H1 (cell line): ENCODE results near the gene DCUN1D4. TPM values are rescaled to one million over a fixed set of nuclear protein-coding genes. Genes with fewer than 3 reads are reported as not detected.

Source experiments
- CBX8 ChIP-seq: fragments of 300-800, 300-1000 bp; sonication (generic); IDR thresholded peaks from 2 replicates; pipeline ENCODE4 v1.7.1; 2016; ENCODE audit warnings: low read depth, low read length, borderline replicate concordance
- JUN ChIP-seq: IDR thresholded peaks from 2 replicates; pipeline ENCODE4 v1.6.1; 2011; ENCODE audit warnings: low read depth, mild to moderate bottlenecking, improper control_type of control experiment, low read length
- RBBP5 ChIP-seq: IDR thresholded peaks from 2 replicates; pipeline ENCODE4 v1.7.1; 2012; ENCODE audit warnings: low read depth, mild to moderate bottlenecking, inconsistent platforms, low read length, moderate library complexity, borderline replicate concordance
- RFX5 ChIP-seq: IDR thresholded peaks from 2 replicates; pipeline ENCODE4 v1.6.1; 2011; ENCODE audit warnings: low read depth, low read length, improper control_type of control experiment, borderline replicate concordance
- TAF1 ChIP-seq: IDR thresholded peaks from 2 replicates; pipeline ENCODE4 v1.6.1; 2011; ENCODE audit warnings: mild to moderate bottlenecking, low read depth, low read length
- polyA plus RNA-seq, 7 experiments: library from polyadenylated mRNA; depleted of rRNA in 3 of 7; stranded (reverse) in 5 of 7; unstranded in 2 of 7; fragments of >200 nt in 5 of 7; fragments of 200-250 nt in 2 of 7; gene quantifications; 1 replicate in 5 of 7; 2 replicates in 1 of 7; 4 replicates in 1 of 7; pipeline versions ENCODE4 v1.2.1 to v1.2.3, GENCODE V29; 2011 to 2013; ENCODE audit warnings: missing spikeins in 2 of 7, mixed read lengths in 2 of 7
- total RNA-seq: library from RNA; stranded (reverse); fragmentation: NEBNext Ultra II Directional; extraction: Animal tissue kit (Norgen Biotek cat#: 25700); gene quantifications from 2 replicates; pipeline ENCODE4 v1.2.1, GENCODE V29; 2021
- TF ChIP-seq, protein P1 (sequence below): fragments of 300-600 bp; sonication (generic); IDR thresholded peaks from 2 replicates; pipeline ENCODE4 v1.7.1; 2012; ENCODE audit warnings: low read length, moderate library complexity, mild to moderate bottlenecking, inconsistent platforms; ENCODE audit not compliant: insufficient replicate concordance

The DCUN1D4 gene
- total and polyA plus RNA-seq, 2 of the 8 experiments (the other 6 are each of a cell fraction or from before 2014, with no cell fraction given): 22.9 to 55.9 TPM

DNA sequence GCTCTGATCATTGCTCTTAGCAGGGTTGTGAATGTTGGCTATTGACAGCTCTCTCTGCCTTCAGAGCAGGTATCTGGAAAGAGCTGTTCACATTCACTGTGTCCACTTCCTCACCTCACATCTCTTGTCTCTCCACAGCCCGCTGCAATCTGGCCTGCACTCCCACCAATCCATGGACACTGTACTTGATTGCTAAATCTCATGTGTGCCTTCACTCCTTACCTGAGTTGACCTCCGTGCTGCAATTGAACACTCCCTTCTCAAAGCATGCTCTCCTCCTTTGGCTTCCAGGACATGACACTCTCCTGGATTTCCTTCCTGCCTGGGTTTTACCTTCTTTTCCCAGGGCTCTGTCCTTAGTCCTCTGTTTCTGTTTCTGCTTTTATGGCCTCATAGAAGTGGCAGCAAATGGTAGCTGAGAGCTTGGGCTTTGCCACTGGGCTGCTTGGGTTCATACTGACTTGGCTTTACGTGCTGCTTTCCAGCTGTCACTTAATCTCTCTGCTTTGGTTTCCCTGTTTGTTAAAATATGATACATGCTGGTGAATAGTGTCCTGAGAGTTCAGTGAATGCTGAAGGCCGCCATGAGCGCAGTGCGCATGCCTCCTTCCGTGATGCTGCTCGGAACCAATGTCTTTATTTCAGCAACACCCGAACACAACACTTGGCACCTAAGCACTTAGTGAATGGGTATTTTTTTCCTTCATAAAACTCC lies 29.5 kb downstream of the DCUN1D4 start (continued):
- TF ChIP-seq, protein P1, sequence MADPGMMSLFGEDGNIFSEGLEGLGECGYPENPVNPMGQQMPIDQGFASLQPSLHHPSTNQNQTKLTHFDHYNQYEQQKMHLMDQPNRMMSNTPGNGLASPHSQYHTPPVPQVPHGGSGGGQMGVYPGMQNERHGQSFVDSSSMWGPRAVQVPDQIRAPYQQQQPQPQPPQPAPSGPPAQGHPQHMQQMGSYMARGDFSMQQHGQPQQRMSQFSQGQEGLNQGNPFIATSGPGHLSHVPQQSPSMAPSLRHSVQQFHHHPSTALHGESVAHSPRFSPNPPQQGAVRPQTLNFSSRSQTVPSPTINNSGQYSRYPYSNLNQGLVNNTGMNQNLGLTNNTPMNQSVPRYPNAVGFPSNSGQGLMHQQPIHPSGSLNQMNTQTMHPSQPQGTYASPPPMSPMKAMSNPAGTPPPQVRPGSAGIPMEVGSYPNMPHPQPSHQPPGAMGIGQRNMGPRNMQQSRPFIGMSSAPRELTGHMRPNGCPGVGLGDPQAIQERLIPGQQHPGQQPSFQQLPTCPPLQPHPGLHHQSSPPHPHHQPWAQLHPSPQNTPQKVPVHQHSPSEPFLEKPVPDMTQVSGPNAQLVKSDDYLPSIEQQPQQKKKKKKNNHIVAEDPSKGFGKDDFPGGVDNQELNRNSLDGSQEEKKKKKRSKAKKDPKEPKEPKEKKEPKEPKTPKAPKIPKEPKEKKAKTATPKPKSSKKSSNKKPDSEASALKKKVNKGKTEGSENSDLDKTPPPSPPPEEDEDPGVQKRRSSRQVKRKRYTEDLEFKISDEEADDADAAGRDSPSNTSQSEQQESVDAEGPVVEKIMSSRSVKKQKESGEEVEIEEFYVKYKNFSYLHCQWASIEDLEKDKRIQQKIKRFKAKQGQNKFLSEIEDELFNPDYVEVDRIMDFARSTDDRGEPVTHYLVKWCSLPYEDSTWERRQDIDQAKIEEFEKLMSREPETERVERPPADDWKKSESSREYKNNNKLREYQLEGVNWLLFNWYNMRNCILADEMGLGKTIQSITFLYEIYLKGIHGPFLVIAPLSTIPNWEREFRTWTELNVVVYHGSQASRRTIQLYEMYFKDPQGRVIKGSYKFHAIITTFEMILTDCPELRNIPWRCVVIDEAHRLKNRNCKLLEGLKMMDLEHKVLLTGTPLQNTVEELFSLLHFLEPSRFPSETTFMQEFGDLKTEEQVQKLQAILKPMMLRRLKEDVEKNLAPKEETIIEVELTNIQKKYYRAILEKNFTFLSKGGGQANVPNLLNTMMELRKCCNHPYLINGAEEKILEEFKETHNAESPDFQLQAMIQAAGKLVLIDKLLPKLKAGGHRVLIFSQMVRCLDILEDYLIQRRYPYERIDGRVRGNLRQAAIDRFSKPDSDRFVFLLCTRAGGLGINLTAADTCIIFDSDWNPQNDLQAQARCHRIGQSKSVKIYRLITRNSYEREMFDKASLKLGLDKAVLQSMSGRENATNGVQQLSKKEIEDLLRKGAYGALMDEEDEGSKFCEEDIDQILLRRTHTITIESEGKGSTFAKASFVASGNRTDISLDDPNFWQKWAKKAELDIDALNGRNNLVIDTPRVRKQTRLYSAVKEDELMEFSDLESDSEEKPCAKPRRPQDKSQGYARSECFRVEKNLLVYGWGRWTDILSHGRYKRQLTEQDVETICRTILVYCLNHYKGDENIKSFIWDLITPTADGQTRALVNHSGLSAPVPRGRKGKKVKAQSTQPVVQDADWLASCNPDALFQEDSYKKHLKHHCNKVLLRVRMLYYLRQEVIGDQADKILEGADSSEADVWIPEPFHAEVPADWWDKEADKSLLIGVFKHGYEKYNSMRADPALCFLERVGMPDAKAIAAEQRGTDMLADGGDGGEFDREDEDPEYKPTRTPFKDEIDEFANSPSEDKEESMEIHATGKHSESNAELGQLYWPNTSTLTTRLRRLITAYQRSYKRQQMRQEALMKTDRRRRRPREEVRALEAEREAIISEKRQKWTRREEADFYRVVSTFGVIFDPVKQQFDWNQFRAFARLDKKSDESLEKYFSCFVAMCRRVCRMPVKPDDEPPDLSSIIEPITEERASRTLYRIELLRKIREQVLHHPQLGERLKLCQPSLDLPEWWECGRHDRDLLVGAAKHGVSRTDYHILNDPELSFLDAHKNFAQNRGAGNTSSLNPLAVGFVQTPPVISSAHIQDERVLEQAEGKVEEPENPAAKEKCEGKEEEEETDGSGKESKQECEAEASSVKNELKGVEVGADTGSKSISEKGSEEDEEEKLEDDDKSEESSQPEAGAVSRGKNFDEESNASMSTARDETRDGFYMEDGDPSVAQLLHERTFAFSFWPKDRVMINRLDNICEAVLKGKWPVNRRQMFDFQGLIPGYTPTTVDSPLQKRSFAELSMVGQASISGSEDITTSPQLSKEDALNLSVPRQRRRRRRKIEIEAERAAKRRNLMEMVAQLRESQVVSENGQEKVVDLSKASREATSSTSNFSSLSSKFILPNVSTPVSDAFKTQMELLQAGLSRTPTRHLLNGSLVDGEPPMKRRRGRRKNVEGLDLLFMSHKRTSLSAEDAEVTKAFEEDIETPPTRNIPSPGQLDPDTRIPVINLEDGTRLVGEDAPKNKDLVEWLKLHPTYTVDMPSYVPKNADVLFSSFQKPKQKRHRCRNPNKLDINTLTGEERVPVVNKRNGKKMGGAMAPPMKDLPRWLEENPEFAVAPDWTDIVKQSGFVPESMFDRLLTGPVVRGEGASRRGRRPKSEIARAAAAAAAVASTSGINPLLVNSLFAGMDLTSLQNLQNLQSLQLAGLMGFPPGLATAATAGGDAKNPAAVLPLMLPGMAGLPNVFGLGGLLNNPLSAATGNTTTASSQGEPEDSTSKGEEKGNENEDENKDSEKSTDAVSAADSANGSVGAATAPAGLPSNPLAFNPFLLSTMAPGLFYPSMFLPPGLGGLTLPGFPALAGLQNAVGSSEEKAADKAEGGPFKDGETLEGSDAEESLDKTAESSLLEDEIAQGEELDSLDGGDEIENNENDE: no peak
- TF ChIP-seq TAF1: no peak
- no peak for TF ChIP-seq RBBP5
- TF ChIP-seq CBX8: no peak
- TF ChIP-seq RFX5: no peak
- TF ChIP-seq JUN: no peak
